ENCODE data around the gene STX1A.

DNA sequence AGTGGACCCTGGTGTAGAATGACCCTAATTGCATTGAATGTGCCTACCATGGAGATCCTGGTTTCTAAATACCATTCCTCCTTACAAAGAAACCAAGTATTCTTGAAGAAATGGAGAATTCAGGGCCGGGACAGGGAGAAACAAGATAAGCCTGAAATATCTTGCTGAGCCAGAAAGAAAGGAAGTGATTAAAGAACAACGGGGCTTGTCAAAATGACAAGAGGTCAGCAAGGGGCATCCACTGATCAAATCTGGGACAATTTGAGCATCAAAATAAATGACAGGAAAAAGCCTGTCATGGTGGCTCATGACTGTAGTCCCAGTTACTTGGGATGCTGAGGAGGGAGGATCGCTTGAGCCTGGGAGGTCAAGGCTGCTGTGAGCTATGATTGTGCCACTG lies 11.0 kb upstream of the STX1A start:
- TF ChIP-seq EZH2 (IDR thresholded peaks at IDR 0.05; ENCODE audit: insufficient read depth, poor library complexity, severe bottlenecking) (no peak), EZH2phosphoT487 (IDR thresholded peaks at IDR 0.05; ENCODE audit: insufficient read depth, low read depth) (no peak)
